ENCODE data around the gene COA3. TPM values are rescaled to one million over a fixed set of nuclear protein-coding genes. Genes with fewer than 3 reads are reported as not detected.
"Not testable (repeated sequence)": the region's sequence is repeated elsewhere in the genome, so short reads cannot be mapped to it uniquely, and the experiment has no call there.

The COA3 gene
- total RNA-seq, 1 donor from 2014 or later = 89.7 TPM

DNA sequence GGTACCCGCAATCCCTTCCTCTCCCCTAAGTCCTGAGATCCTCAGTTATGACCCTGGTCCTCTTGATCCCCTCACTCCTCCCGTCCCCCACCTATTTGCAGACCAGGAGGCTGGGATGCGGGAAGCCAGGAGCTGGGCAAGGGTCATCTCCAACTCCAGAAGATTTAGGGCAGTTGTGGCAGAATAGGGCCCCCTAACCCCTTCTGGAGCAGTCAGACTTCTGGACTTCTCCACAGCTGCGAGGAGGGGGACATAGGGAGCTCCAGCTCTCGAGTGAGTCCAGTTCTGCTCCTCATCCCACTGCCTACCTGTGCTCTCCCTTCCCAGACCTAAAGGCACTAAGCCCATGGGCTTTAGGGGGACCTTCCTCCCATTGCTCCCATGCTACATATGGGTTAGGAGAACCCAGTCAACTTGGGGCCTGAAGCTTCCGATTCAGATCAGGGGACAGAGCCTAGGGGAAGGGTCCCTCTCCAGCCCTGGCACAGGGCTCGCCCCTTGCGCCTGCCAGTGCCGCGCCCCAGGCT, 16.8 kb downstream of the COA3 start:
- DNase-seq (ENCODE audit: low read depth) = no peak

DNA sequence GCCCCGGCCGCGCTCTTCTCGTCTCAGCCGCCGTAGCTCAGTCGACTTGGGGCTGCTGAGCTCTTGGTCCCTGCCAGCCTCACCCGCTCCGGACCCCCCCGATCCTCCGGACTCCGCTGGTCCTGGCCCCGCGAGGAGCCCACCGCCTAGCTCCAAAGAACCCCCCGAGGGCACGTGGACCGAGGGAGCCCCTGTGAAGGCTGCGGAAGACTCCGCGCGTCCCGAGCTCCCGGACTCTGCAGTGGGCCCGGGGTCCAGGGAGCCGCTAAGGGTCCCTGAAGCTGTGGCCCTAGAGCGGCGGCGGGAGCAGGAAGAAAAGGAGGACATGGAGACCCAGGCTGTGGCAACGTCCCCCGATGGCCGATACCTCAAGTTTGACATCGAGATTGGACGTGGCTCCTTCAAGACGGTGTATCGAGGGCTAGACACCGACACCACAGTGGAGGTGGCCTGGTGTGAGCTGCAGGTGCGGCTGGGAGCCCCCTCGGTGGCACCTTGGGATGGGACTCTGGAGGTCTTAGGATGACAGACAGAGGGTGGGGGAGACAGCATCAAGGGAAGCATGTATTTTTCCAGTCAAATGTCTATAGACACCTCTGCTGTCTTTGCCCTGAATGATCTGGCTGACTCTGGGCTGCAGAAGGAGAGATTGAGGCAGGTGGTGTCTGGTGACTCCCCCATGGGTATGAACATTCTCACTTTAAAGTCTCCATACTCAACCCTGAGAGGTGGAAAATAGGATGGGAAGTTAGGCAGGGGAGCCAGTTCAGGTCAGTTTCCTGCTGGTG, 17.5 kb downstream of the COA3 start:
- no peak for DNase-seq (ENCODE audit: low read depth)

DNA sequence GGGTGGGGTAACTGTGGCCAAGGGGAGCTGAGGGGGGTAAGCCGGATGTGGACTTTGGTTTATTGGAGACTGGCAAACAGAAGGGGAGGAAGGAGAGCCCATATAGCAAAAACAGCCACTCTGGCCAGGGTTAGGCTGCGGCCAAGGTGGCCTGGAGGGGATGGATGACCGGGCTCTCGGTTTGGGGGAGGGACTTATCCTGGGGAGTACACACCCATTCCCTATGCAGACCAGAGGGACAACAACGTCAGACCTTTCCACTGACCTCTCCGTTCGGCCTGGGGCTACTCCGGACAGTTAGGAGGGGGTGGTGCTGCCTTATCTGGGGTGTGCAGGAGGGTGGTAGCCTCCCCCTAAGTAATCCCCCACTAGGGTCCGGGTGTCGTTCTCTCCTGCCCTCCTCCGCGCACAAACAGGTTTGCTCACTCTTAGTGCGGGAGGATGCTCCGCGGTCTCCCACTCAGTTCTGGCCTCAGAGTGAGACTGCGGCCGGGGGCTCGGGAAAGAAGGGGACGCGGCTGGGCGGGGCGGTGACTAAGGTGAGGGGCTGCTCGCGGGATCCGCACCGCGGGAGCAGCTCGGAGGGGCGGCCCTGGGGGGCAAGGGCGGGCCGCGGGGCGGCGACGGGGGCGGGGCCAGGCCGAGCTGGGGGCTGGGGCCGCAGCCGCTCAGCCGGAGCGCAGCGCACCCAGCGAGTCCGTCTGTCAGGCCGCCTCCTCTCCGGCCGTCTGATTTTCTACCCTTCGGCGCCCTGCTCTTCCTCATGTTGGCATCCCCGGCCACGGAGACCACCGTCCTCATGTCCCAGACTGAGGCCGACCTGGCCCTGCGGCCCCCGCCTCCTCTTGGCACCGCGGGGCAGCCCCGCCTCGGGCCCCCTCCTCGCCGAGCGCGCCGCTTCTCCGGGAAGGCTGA, 18.3 kb downstream of the COA3 start, which contains the start of gene WNK4:
WNK4 (plus strand) TSS at position 675 of the 915 bp plus-strand sequence; CDS start at position 764, 89 bp downstream.
- peak; percentile 66 for DNase-seq (ENCODE audit: low read depth)

DNA sequence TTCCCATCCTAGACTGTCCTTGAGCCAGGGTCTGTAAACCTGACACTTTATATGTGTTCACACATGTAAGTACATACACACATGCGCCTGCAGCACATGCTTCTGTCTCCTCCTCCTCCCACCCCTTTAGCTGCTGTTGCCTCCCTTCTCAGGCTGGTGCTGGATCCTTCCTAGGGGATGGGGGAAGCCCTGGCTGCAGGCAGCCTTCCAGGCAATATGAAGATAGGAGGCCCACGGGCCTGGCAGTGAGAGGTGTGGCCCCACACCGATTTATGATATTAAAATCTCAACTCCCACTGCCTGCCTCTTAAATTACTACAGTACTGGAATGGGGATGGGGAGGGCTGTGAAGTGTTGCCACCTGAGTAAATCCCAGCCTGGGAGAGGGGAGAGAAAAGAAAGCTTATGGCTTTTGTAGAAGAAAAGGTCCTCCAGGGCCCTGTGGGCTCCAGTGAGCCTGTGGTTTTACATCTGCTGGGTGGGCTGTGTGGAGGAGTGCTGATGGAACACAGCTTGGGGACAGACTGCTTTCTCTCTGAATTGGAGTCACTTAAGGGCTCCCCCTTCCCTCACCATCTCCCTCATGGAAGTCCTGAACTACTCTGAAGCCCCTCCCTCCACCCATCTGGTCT, 19.1 kb downstream of the COA3 start:
- no peak for DNase-seq (ENCODE audit: low read depth)

DNA sequence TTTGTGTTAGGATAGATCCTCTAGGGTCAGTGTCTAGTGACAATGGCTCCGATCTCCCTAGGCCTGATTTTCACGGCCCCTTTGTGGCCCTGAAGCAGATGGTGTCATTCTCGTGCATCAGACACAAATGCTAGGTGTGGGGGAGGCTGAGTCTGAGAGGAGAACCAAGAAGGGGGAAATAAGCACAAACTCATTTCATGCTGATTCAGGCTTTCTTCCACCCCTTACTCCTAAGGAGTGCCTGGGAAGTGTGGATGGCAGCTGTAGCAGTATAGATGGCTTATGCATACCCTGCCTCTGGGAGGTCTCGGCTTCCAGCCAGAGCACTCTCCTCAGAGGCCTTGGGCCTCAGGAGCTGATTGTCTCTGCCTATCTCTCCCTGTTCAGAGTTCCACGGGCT, 19.9 kb downstream of the COA3 start:
- no peak for DNase-seq (ENCODE audit: low read depth)

DNA sequence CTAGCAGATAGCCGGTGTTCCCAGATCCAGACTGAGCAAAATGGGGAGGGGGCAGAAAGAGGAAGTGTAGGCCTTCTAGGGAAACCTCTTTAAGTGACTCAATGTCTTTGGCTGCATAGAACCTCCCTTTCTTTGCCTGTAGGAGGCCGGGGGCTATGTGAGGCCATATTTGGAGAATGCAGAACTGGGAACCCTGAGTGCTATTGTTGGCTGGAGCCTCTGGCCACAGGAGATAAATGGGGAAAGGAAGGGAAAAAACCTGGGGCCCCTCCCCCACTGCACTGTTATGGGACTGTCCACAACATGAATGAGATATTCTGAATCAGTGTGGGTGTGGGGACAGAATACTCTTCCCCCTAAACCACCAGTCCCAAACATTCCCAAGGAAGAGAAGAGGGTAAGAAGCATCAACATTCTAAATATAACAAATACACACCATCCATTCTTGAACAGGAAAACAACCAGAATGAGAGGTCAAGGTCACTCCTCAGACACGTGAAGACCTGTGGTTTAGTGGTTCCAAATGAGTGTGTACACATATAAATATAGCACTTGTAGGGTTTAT, 22.9 kb downstream of the COA3 start:
- DNase-seq (ENCODE audit: low read depth) = peak; percentile 45

DNA sequence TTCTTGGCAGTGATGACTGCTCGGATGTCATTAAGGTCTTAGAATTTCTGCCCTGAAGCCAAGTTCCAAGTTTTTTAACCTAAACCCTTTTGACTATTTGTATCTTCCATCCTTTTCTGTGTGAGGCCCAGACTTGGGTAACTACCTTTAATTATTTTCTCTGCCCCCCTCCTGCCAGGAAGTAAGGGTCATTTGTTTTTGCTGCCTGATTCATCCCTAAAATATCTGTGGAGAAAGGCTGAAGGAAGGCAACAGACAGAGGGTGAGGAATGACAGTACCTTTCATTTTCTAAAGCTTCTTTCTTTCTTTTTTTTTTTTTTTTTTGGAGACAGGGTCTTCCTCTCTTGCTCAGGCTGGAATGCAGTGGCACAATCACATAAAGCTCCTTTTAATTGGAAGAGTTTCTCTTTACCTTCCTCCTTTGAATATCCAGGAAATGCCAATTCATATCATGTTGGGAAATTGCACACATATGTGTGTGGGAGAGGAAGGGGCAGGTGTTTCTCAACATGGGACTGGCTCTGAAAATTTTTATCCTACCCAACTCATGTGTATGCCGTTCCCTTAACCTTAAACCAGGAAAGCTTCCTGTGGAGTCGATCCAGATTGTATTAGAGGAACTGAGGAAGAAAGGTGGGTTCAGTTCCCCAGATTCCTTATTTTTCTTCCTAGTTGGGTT, 24.3 kb downstream of the COA3 start:
- DNase-seq (ENCODE audit: low read depth) = peak; percentile 79

DNA sequence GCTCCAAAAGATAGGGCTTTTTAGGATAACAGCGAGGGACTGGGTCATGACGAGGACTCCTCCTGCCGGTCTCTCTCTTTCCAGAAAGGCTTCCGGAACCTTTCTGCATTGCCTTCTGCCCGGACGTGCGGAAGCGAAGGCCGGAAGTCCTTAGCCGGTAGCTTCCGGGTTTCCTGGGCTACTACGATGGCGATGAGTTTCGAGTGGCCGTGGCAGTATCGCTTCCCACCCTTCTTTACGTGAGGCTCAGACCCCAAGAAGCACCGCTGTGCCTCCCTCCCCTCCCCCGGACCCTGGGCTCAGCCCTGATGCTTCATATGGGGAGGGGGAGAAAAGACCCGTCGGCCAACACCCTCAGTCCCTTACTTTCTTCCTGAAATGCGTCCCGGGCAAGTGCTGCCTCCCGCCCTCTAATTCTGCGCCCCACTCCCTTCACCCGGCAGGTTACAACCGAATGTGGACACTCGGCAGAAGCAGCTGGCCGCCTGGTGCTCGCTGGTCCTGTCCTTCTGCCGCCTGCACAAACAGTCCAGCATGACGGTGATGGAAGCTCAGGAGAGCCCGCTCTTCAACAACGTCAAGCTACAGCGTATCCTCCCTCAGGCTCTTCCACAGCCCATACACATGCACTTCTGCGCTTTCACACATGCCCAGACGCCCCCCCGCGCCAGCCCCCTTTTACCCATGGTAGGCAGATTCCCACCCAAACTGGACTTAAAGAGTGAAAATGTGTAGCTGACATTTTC, 25.0 kb downstream of the COA3 start, which contains the start of gene VPS25:
VPS25 (plus strand) TSS at position 160 of the 746 bp plus-strand sequence; CDS start at position 187, 27 bp downstream.
- DNase-seq (ENCODE audit: low read depth) = peak; percentile 71

DNA sequence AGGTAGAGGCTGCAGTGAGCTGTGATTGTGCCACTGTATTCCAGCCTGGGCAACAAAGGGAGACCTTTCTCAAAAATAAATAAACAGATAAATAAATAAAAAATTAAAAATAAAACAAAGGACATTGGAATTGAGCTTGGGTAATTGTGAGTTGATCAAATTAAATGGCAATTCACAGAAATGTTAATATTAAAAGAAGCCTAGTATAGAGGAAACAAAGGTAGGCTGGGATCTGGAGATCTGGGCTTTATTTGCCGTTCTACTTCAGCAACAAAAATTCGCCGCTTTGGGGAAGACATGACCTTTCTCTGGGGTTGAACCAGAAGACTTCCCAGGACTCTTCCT, 25.6 kb downstream of the COA3 start:
- no peak for DNase-seq (ENCODE audit: low read depth)

DNA sequence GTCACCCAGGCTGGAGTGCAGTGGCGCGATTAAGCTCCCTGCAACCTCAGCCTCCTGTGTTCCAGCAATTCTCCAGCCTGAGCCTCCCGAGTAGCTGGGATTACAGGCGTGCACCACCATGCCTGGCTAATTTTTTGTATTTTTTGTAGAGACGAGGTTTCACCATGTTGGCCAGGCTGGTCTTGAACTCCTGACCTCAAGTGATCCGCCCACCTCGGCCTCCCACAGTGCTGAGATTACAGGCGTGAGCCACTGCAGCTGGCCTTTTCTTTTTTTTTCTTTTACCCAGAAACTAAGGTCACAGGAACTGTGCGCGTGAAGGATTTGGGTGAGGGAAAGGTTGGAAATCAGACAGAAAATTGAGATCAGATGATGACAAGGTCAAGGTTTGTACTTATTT, 28.5 kb downstream of the COA3 start:
- not testable (repeated sequence) for DNase-seq (ENCODE audit: low read depth)

DNA sequence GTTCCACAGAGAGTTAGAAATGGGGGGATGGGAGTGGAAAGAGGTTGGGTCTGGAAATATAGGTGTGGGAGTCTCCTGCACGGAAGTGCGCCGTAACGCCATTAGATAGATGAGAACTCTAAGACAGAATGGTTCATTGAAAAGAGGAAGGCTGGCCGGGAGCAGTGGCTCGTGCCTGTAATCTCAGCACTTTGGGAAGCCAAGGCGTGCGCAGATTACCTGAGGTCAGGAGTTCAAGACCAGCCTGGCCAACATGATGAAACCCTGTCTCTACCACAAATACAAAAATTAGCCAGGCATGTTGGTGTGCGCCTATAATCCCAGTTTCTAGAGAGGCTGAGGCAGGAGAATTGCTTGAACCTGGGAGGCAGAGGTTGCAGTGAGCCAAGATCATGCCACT, 30.5 kb downstream of the COA3 start:
- not testable (repeated sequence) for DNase-seq (ENCODE audit: low read depth)

DNA sequence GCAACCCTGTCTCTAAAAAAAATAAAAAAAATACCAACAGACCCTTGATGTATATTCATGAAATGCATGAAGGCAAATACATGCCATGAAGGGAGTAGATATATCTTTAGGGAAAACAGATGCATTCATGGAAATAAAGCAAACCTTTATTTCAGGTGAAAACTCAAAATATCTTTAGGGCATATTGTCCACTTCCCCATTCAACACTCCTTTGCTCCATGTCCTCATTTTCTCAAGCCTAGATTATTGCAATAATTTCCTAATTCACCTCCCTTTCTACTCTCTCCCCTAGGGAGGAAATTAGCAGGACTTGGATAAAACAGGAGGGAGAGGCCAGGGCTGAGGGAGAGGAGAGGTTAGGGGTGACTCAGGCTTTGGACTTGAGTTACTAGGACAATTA, 31.0 kb downstream of the COA3 start:
- DNase-seq (ENCODE audit: low read depth) = no peak

DNA sequence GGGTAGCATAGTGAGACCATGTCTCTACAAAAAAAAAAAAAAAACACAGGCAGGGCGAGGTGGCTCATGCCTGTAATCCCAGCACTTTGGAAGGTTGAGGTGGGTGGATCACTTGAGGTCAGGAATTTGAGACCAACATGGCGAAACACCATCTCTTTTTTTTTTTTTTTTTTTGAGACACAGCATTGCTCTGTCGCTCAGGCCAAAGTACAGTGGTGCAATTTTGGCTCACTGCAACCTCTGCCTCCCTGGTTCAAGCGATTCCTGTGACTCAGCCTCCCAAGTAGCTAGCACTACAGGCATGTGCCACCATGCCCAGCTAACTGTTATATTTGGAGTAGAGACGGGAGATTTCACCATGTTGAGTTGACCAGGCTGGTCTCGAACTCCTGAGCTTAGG, 32.4 kb downstream of the COA3 start:
- peak; percentile 32 for DNase-seq (ENCODE audit: low read depth)

DNA sequence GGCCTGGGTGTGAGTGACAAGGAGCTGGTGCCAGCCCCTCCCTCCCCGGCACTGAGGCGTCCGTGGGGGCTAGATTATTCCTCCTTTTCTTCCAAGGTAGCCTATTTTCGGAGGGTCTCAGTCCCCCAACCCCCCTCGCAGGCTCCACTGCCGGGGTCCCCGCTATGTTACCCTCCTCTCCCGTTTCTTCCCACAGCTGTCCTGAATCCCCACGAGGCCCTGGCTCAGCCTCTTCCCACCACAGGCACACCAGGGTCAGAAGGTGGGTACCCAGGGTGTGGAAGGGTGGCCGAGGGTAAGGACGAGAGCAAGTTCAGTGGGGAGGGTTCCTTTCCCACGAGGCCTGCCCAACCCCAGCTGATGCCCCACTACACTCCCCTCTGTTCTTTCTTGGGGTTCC, 36.9 kb downstream of the COA3 start:
- no peak for DNase-seq (ENCODE audit: low read depth)

DNA sequence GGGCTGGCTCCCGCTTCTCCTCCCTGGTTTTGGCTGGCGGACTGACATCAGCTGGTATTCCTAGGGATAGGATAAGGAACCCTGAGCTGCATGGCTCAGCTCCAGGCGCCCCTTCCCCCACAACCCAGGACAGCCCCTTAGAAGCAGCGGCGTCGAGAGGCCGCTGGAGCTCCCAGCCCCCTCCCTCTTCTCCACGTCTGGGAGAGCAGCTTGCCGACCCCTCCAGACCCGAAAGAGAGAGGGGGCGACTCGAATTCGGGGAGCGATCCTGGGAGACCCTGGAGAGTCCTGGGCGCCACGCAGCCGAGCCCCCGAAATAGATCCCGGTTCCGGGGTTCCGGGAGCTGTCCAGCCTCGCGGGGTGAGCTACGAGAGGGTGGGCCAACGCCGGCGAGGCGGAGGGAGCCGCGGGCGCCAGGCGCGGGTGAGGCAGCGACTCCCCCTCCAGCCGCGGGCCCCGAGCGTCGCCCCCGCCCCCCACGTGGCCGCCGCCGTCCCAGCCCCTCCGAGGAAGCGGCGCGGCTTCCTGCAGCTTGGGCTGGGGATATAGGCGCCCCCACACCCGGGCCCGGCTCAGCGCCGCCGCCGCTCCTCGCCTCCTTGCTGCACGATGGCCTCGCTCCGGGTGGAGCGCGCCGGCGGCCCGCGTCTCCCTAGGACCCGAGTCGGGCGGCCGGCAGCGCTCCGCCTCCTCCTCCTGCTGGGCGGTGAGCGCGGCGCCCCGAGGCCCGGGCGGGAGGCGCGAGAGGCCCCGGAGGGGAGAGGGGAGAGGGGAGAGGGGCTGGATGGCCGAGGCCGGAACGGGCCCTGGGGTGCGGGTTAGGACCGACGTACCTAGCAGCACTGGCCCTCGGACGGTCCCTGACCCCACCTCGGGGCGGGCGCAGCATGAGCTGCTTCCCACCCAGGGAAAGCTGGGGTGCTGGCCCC, 37.6 kb downstream of the COA3 start, which contains the start of gene RAMP2:
RAMP2 (plus strand) TSS at position 576 of the 930 bp plus-strand sequence; CDS start at position 611, 35 bp downstream.
- DNase-seq (ENCODE audit: low read depth) = no peak

DNA sequence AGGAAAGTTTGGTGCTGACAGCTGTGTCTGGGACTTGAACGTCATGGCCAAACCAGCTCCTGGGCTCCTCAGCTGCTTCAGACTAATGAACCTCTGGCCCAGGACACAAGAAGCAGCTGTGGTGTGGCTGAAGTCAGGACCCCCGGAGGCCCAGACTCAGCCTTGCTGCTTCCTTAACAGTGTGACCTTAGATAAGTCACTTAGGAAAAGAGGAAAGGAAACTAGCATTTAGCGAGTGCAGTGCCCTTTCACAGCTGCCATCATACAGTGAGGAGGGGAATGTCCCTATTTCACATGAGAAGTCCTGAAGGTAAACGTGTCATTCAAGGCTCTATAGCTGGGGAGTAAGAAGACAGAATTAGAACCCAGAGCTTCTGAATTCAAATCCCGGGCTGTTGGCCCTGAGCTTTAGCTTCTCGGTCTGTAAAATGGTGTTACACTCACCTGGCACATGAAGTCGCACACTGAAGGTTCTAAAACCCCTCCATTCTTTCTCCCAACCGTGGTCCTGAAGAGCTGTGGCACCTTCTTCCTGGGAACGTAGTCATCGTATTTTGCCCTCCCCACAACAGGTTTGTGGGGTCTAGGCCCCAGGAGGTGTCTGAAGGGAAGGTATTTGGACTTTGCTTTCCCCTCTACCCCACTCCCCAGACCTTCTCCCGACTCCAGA, 38.4 kb downstream of the COA3 start:
- no peak for DNase-seq (ENCODE audit: low read depth)

DNA sequence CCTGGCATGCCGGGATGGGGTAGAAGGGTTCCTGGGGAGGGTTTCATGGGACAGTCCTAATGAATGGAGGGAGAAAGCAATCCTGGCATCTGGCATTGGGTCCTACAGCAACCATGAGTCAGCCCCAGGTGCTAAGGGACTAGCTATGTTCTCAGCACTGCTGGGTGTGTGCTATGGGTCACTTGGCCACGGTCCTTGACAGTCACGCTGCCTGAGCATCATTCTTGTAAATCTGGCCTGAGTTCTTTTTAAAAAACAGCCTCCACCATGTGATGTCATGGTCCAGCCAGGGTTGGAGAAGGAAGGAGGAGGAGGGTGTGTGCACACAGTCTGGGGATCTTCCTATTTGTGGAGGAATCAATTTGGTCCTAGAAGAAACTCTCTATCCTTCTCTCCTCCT, 43.7 kb downstream of the COA3 start:
- peak; percentile 92 for DNase-seq (ENCODE audit: low read depth)

DNA sequence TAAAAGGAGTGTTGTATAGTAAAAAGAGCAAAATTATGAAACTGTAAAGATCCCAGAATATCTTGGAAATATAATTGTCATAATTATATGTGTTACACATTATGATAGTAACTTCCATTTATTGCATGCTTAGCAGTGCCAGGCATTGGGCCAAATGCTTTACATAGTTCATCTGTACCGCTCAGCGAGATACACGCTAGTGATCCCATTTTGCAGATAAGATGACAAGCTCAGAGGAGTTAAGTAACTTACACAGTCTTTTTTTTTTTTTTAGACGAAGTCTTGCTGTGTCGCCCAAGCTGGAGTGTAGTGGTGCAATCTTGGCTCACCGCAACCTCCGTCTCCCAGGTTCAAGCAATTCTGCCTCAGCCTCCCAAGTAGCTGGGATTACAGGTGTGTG, 46.9 kb downstream of the COA3 start:
- no peak for DNase-seq (ENCODE audit: low read depth)

All from renal cortical epithelial cell (primary cell).